Activated naive CD8-positive, alpha-beta T cell treated with anti-CD3 and anti-CD28 coated beads, Interleukin-2, amount 50 U/mL, for 24 hours (primary cell): ENCODE results near the gene ADAMTS16.

Experiments
- ATAC-seq: fragments of 150-1000 bp; cut with Tn5 transposase; one replicate; pipeline ENCODE4 v1.10.0; 2021
- DNase-seq: peaks from one replicate; pipeline ENCODE4 v3.0.0; 2021
- H3K27ac Mint-ChIP-seq: one replicate; pipeline ENCODE4 v1.8.0; 2021; ENCODE audit warnings: mild to moderate bottlenecking, mixed read lengths
- H3K27me3 Mint-ChIP-seq: one replicate; pipeline ENCODE4 v1.8.0; 2021; ENCODE audit warnings: mixed read lengths
- H3K36me3 Mint-ChIP-seq: one replicate; pipeline ENCODE4 v1.8.0; 2021; ENCODE audit warnings: low read depth, mixed read lengths
- H3K4me1 Mint-ChIP-seq: one replicate; pipeline ENCODE4 v1.8.0; 2021; ENCODE audit warnings: mixed read lengths
- H3K4me3 Mint-ChIP-seq: one replicate; pipeline ENCODE4 v1.8.0; 2021; ENCODE audit warnings: mild to moderate bottlenecking, moderate library complexity, mixed read lengths
- H3K9me3 Mint-ChIP-seq: one replicate; pipeline ENCODE4 v1.8.0; 2021; ENCODE audit warnings: mixed read lengths

ADAMTS16 gene

DNA sequence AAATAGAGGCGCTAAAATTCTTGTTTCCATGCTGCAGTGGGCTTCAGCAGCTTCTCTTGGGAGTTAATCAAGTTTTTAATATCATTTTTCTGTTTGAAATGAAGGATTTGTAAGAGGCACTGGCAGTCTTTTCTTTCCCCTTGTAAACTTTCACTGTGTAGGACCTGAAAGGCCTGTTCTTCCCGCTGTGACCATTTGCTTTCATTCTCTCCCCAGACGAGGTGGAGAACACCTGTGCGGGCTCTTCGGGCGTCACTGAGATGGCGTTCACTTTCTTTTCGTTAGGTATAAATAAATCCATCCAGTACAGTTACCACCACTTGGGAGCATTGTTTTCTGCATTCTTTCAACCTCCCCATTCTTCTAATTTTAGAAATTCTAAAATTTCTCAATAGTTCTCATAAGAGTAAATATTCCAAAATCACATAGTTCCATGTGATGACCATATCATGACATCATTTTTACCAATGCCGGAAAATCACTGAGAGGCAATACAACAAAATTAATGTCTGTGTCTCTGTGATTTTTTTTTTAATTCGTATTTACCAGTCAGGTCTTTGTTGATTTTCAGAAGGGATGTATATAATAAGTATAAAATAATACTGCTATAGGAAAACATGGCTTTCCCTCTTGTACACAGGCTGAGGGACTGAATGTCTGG, 150.7 kb downstream of the ADAMTS16 start:
- DNase-seq (no peak), ATAC-seq (no peak)
- peaks cover 15% of the 10 kb centered on the region for H3K9me3 Mint-ChIP-seq
- H3K4me3 Mint-ChIP-seq: no peak overlapping the region
- H3K27ac Mint-ChIP-seq: no peak overlapping the region
- H3K27me3 Mint-ChIP-seq: no peaks in the 10 kb centered on the region
- H3K4me1 Mint-ChIP-seq: no peaks in the 10 kb centered on the region
- no peaks in the 10 kb centered on the region for H3K36me3 Mint-ChIP-seq

DNA sequence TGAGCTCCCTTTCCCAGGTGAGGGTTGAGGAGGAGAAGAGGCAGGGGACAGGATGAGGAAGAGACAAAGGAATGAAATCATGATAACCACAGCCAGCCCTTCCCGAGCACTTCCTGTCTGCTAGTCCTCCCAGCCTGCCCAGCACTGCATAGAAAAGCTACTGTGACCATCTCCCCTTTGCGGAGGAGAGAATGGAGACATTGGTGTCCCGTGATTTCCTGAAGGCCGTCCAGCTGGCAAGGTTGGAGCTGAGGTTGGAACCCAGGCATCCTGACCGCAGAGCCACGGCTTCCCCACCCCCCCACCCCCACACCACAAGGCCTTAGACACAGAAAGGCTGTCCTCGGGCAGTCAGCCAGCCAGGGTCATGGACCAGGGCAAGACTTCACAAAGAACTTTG, 151.2 kb downstream of the ADAMTS16 start:
- Mint-ChIP-seq H3K4me1 (no peaks in the 10 kb centered on the region), H3K4me3 (no peak overlapping the region), H3K9me3 (peaks cover 13% of the 10 kb centered on the region), H3K27ac (no peak overlapping the region), H3K36me3 (no peaks in the 10 kb centered on the region), H3K27me3 (no peaks in the 10 kb centered on the region)
- no peak for ATAC-seq
- no peak for DNase-seq

DNA sequence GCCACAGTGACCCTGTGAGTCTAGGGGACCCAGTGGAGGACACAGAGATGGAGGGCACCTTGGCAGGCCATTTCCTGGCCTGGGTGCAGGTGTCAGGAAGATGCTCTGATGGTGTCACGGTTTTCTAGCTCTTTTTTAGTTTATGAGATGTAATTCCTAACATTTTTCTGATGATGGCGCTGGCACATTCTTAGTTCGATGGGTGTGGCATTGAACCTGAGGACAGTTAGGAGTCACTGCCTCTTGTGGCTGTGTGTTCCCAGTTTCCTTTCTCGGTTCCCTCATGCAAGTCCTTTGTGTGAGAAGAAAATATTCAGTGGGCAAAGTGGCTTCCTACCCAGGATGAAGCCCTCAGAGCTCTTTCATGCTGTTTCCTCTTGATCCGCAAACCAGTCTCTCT, 152.9 kb downstream of the ADAMTS16 start:
- peaks cover 13% of the 10 kb centered on the region for H3K9me3 Mint-ChIP-seq
- no peak overlapping the region for H3K27ac Mint-ChIP-seq
- no peaks in the 10 kb centered on the region for H3K27me3 Mint-ChIP-seq
- H3K36me3 Mint-ChIP-seq: no peaks in the 10 kb centered on the region
- H3K4me3 Mint-ChIP-seq: no peak overlapping the region
- DNase-seq (no peak), ATAC-seq (no peak)
- no peaks in the 10 kb centered on the region for H3K4me1 Mint-ChIP-seq

DNA sequence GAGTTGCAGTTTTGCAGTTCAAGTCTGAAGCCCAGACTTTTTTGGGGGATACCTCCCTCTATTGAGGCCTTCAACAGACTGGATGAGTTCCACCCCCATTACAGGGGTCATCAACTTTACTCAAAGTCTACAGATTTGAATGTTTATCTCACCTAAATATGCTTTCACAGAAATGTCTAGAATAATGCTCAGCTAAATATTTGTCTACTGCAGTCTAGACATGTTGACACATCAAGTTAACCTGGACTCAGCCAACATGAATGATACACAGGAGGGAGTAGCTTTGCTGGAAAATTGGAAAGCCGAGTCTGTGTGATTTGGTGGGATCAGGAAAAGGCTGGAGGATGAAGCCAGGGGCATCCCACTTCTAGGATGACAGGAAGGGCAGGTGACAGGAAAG, 154.3 kb downstream of the ADAMTS16 start:
- Mint-ChIP-seq H3K4me1 (no peaks in the 10 kb centered on the region), H3K36me3 (no peaks in the 10 kb centered on the region), H3K4me3 (no peak overlapping the region), H3K27ac (no peak overlapping the region), H3K9me3 (peaks cover 18% of the 10 kb centered on the region), H3K27me3 (no peaks in the 10 kb centered on the region)
- ATAC-seq (no peak), DNase-seq (no peak)

DNA sequence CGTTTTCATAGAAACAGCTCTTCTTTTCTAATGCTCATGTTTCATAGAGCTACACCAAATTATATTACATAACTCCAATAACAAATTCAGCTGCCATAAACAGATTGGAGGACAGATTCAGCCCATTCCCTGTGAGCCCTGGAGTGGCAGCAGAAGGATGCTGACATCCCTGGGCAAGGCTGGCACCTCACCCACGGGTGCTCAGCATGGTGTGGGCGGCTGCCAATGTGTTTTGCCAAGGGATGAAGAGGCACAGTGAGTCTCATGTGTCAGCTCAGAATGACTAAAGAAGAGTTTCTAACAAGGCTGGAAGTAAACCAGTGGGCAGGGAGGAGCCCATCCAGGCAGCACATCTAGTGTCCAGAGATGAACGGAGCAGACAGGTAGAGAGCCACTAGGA, 155.2 kb downstream of the ADAMTS16 start:
- no peaks in the 10 kb centered on the region for H3K4me1 Mint-ChIP-seq
- H3K27me3 Mint-ChIP-seq: no peaks in the 10 kb centered on the region
- DNase-seq (no peak), ATAC-seq (no peak)
- H3K27ac Mint-ChIP-seq: no peak overlapping the region
- H3K36me3 Mint-ChIP-seq: no peaks in the 10 kb centered on the region
- peaks cover 23% of the 10 kb centered on the region for H3K9me3 Mint-ChIP-seq
- H3K4me3 Mint-ChIP-seq: no peak overlapping the region

DNA sequence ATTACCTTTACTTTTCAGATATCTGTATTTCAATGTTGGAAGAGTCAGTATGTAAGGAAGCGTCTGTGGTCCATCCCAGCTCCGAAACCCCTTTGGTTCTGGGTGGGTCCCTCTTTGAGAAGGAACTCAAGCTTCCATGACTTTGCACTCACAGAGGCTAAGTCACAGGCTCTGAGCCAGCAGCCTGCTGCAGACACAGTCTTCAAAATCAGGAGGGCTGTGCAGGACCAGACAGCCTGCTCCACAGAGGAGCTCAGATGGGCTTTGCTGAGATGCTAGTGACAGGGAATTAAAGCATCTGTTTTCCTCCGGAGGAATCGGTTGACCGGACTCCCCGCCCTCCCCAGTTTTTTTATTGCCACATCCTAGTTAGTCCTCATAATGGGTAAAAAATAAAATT, 155.9 kb downstream of the ADAMTS16 start:
- no peak for DNase-seq
- Mint-ChIP-seq H3K4me1 (no peaks in the 10 kb centered on the region), H3K36me3 (no peaks in the 10 kb centered on the region), H3K9me3 (peaks cover 21% of the 10 kb centered on the region), H3K4me3 (no peak overlapping the region), H3K27ac (no peak overlapping the region), H3K27me3 (no peaks in the 10 kb centered on the region)
- ATAC-seq: no peak

DNA sequence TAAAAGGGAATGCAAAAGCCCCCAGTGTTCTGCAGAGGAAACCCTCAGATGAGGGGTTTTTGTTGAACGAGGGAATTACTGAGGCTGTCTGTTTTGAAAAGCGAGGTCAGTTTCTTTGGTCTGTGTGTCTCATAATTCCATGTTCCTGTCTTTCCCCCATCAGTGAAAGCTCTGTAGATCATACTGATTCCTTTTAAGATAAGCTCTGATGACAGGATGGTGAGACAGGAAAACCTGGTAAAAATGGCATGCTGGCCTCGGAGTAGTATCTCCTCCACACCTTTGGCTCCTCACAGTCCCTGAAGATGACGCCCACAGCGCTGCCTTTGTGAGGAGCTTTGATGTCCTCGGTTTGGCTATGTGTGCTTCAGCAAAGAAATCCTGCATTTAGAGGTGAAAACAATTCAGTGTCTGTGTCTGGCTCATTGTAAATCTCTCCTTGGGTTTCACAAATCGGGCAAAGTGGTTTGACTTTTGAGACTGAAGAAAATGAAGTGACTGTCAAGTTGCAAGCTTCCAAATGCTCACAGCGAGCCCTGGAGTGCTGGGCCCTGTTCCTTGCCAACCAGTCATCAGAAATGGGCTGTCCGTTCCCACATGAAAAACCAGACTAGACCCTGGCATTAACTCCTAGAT, 157.4 kb downstream of the ADAMTS16 start:
- H3K4me3 Mint-ChIP-seq: no peak overlapping the region

DNA sequence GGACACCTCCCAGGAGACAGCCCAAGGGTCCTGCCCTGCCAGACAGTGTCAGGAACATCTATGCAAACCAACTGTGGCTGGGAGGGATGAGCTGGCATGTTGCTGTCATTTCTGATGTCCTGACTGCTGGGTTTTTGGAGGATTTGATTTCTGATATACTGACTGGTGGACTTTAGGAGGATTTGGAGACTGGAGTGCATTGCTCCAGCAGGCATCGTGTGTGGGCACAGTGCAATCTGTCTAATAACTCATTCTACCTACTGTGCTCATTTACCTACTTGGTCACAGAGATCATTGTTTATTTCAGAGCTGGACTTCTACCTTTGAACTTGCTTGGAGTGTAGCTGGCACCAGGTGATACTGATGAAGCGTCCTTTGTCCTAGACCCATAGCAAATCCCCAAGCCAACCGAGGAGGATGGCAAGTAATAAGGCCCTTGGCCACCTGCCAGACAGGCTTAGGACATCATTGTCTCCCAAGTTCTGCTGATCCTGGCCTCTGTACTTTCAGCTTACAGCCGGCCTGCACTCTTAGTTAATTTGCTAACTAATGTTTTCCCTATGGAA, 158.0 kb downstream of the ADAMTS16 start:
- H3K27me3 Mint-ChIP-seq: no peaks in the 10 kb centered on the region
- DNase-seq (no peak), ATAC-seq (no peak)
- no peak overlapping the region for H3K4me3 Mint-ChIP-seq
- peaks cover 31% of the 10 kb centered on the region for H3K9me3 Mint-ChIP-seq
- no peaks in the 10 kb centered on the region for H3K4me1 Mint-ChIP-seq
- H3K27ac Mint-ChIP-seq: no peak overlapping the region
- no peaks in the 10 kb centered on the region for H3K36me3 Mint-ChIP-seq

More for the DNA sequence above, 157.4 kb downstream of the ADAMTS16 start:
- Mint-ChIP-seq H3K9me3 (peaks cover 31% of the 10 kb centered on the region), H3K4me1 (no peaks in the 10 kb centered on the region), H3K27me3 (no peaks in the 10 kb centered on the region), H3K36me3 (no peaks in the 10 kb centered on the region), H3K27ac (no peak overlapping the region)
- ATAC-seq: no peak
- no peak for DNase-seq

DNA sequence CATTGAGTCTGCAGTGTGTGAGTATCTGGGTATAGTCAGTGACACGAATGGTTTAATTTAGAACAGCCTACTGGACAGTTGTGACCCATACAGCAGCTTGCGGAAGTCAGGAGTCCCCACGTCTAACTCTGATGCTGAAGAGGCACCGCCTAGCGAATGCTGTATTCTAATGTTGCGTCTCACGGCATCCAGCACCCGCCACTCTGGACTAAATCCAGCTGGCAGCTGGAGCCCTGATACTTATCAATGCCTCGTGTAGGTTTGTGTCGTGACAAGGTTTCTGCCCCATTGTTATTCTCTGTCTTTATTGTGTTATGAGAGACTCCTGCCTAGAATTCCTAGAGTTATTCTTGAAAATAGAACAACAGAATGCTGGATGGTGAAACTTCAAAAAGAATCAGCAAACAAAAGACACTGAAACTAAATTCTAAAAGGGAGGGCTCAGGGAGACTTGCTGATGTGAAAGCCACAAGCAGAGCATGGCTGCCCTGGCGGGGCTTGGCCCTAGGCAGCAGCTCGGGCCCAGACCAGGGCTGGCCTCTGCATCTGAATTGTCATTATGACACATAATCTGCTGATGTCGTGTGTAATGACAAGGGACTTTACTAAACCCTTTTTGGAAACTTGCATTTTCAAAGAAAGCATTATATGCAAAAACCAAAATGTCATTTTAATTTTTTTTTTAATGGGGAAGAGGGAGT, 158.9 kb downstream of the ADAMTS16 start:
- no peaks in the 10 kb centered on the region for H3K4me1 Mint-ChIP-seq

DNA sequence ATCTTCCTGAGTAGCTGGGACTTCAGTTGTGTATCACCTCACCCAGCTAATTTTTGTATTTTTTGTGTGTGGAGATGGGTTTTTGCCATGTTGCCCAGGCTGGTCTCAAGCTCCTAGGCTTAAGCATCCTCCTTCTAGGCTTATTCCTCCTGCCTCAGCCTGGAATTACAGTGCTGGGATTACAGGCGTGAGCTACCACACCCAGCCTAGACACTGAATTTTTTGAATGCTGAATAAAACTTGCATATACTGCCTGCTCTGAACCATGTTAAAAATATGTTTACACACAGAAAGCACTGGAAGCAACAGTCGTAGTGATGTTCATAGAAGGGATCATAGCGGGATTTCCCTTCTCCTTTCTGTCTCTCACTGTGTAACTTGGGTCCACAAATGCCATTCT, 161.0 kb downstream of the ADAMTS16 start:
- no peak overlapping the region for H3K27ac Mint-ChIP-seq
- H3K27me3 Mint-ChIP-seq: no peaks in the 10 kb centered on the region
- no peak overlapping the region for H3K4me3 Mint-ChIP-seq
- no peaks in the 10 kb centered on the region for H3K4me1 Mint-ChIP-seq
- no peak for ATAC-seq
- H3K9me3 Mint-ChIP-seq: peaks cover 27% of the 10 kb centered on the region
- DNase-seq: no peak
- H3K36me3 Mint-ChIP-seq: no peaks in the 10 kb centered on the region

More for the DNA sequence above, 158.9 kb downstream of the ADAMTS16 start:
- H3K27ac Mint-ChIP-seq: no peak overlapping the region
- no peak for DNase-seq
- no peak for ATAC-seq
- H3K36me3 Mint-ChIP-seq: no peaks in the 10 kb centered on the region
- H3K4me3 Mint-ChIP-seq: no peak overlapping the region
- H3K27me3 Mint-ChIP-seq: no peaks in the 10 kb centered on the region
- H3K9me3 Mint-ChIP-seq: peaks cover 31% of the 10 kb centered on the region

DNA sequence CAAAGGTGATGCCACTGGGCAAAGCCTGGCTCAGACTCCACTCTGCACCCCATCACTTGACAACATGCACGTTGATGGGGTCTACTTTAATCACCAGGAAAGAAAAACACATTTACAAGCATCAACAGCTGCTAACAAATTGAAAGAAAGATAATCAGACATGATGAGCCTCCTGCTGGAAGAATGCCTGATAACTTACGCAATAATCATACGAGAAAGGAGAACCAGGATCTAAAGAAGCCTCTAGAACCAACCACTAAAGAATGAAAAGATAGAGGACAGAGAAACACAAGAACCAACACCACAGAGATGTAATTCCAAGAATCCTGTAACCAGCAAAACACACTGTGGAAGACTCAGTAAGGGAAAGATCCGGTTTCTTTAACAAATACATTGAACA, 162.1 kb downstream of the ADAMTS16 start:
- Mint-ChIP-seq H3K4me3 (no peak overlapping the region), H3K9me3 (peaks cover 22% of the 10 kb centered on the region), H3K27me3 (no peaks in the 10 kb centered on the region), H3K4me1 (no peaks in the 10 kb centered on the region), H3K27ac (no peak overlapping the region), H3K36me3 (no peaks in the 10 kb centered on the region)
- no peak for DNase-seq
- ATAC-seq: no peak

DNA sequence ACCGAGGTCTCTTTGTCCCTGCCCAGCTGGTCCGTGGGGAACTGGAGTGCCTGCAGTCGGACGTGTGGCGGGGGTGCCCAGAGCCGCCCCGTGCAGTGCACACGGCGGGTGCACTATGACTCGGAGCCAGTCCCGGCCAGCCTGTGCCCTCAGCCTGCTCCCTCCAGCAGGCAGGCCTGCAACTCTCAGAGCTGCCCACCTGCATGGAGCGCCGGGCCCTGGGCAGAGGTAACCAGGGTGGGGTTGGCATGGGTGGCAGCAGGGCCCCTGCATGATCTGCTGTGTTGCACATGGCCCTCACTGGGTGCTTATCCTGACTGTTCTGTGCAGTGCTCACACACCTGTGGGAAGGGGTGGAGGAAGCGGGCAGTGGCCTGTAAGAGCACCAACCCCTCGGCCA, 163.1 kb downstream of the ADAMTS16 start:
- H3K27ac Mint-ChIP-seq: no peak overlapping the region
- ATAC-seq: no peak
- H3K36me3 Mint-ChIP-seq: no peaks in the 10 kb centered on the region
- H3K4me1 Mint-ChIP-seq: no peaks in the 10 kb centered on the region
- H3K27me3 Mint-ChIP-seq: no peaks in the 10 kb centered on the region
- H3K9me3 Mint-ChIP-seq: peaks cover 22% of the 10 kb centered on the region
- no peak for DNase-seq
- H3K4me3 Mint-ChIP-seq: no peak overlapping the region

DNA sequence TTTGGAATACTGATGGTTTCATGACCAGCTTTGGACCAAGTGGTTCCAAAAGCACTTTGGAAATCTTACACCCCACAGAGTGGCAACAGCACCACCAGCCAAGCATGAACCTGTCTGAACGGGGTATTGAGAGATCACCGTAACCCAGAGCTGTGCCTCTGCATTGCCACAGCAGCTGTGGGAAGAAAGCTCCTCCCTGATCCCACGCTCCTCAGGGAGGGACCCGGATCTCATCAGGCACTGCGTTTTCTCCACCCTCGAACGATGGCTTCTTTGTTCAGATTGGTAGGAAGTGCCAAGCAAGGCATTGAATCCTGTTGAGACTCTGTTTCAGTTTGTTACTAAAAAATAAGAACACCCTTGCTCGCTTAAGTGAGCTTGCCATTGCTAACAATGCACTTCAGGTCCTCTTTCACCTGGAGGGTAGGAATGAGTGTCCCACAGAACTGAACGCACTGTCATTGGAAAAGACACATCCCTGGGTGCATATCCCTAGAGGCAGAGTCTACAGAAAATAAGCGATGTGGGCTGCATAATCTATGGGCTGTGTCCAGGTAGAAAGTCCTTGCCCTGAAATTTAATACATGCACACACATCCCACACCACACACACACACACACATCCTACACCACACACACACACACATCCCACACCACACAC, 164.4 kb downstream of the ADAMTS16 start:
- no peaks in the 10 kb centered on the region for H3K4me1 Mint-ChIP-seq
- no peaks in the 10 kb centered on the region for H3K36me3 Mint-ChIP-seq
- H3K9me3 Mint-ChIP-seq: peaks cover 17% of the 10 kb centered on the region
- H3K27ac Mint-ChIP-seq: no peak overlapping the region
- no peaks in the 10 kb centered on the region for H3K27me3 Mint-ChIP-seq
- ATAC-seq (no peak), DNase-seq (no peak)
- no peak overlapping the region for H3K4me3 Mint-ChIP-seq

DNA sequence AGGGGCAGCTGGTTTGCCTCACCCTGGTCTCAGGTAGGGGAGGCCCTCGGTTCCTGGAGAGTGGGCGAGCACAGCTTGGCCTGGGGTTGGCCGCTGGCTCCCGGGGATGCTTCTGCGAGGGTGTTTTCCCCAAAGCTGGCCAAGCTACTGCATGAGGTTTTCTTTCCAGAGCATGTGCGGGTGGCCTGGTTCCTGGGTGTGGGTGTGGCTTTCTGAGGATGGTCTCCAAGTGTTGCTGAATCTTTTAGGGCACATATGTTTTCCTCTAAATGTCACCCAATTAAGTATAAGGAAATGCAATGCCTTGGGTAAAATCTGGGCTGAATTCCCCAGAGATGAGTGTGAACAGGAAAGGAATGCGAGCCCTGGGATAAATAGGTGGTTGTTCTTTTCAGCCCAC, 166.6 kb downstream of the ADAMTS16 start:
- H3K9me3 Mint-ChIP-seq: peaks cover 9% of the 10 kb centered on the region
- H3K4me3 Mint-ChIP-seq: no peak overlapping the region
- no peak overlapping the region for H3K27ac Mint-ChIP-seq
- H3K4me1 Mint-ChIP-seq: no peaks in the 10 kb centered on the region
- ATAC-seq: no peak
- no peaks in the 10 kb centered on the region for H3K27me3 Mint-ChIP-seq
- no peak for DNase-seq
- H3K36me3 Mint-ChIP-seq: no peaks in the 10 kb centered on the region
